Liver (tissue), 3 donors: ENCODE results near the gene CPOX.

Experiments used
- ATF3 ChIP-seq: IDR thresholded peaks from 2 replicates; pipeline ENCODE4 v1.6.1; 2016; ENCODE audit warnings: antibody characterized with exemption
- CTCF ChIP-seq: fragments of 150-350 bp; IDR thresholded peaks from 2 replicates; pipeline ENCODE4 v1.5.1; 2017; ENCODE audit warnings: improper control_type of control experiment, low read depth, low read length; ENCODE audit not compliant: missing input control
- EGR1 ChIP-seq, 2 donors: IDR thresholded peaks; 2 replicates each; pipeline ENCODE4 v1.6.1; 2016 to 2018; ENCODE audit warnings: antibody characterized with exemption in 2 of 2, low read depth in 2 of 2
- FOXA1 ChIP-seq: IDR thresholded peaks from 2 replicates; pipeline ENCODE4 v1.6.1; 2016; ENCODE audit warnings: antibody characterized with exemption
- GABPA ChIP-seq, 2 donors: IDR thresholded peaks in 1 of 2; conservative IDR thresholded peaks in 1 of 2; 2 replicates each; pipeline ENCODE4 v1.6.1; 2016; ENCODE audit warnings: antibody characterized with exemption in 2 of 2, mild to moderate bottlenecking in 1 of 2, moderate library complexity in 1 of 2
- JUND ChIP-seq, 2 donors: IDR thresholded peaks; 2 replicates each; pipeline ENCODE4 v1.6.1; 2016; ENCODE audit warnings: antibody characterized with exemption in 2 of 2
- NR2F2 ChIP-seq: IDR thresholded peaks from 2 replicates; pipeline ENCODE4 v1.6.1; 2016; ENCODE audit warnings: antibody characterized with exemption
- RAD21 ChIP-seq, 2 donors: IDR thresholded peaks; 2 replicates each; pipeline ENCODE4 v1.6.1; 2016; ENCODE audit warnings: antibody characterized with exemption in 2 of 2, mild to moderate bottlenecking in 2 of 2
- RXRA ChIP-seq, 2 donors: IDR thresholded peaks; 2 replicates each; pipeline ENCODE4 v1.6.1; 2017 to 2018; ENCODE audit warnings: antibody characterized with exemption in 2 of 2, mild to moderate bottlenecking in 1 of 2
- SP1 ChIP-seq: IDR thresholded peaks from 2 replicates; pipeline ENCODE4 v1.6.1; 2018; ENCODE audit warnings: antibody characterized with exemption, mild to moderate bottlenecking
- TAF1 ChIP-seq: conservative IDR thresholded peaks from 2 replicates; pipeline ENCODE4 v1.6.1; 2016; ENCODE audit warnings: antibody characterized with exemption, mild to moderate bottlenecking
- YY1 ChIP-seq: IDR thresholded peaks from 2 replicates; pipeline ENCODE4 v1.6.1; 2016; ENCODE audit warnings: antibody characterized with exemption, mild to moderate bottlenecking
- TF ChIP-seq, protein P1 (sequence below): IDR thresholded peaks from 2 replicates; pipeline ENCODE4 v1.6.1; 2016; ENCODE audit warnings: antibody characterized with exemption, mild to moderate bottlenecking
- TF ChIP-seq, protein P2 (sequence below): IDR thresholded peaks from 2 replicates; pipeline ENCODE4 v1.6.1; 2016; ENCODE audit warnings: antibody characterized with exemption
- donor health status: healthy.
- donor health status: healthy.

DNA sequence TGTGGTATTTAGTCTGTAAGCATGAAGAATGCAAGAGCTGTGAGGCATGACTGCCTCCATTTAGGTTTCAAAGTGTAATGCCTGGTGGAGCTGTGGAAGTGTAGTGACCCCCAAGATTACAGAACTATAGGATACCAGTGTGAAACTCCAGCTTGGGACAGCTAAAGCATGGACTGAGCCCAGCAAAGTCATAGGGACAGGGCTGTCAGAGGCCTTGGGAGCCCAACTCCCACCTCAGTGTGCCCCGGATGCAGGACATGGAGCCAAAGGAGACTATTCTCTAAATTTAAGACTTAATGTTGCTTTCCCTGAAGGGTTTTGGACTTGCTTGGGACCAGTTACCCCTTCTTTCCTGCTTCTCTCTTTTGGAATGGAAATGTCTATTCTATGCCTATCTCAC lies 50.8 kb downstream of the CPOX start:
- TF ChIP-seq CTCF (no peak), EGR1 (IDR thresholded peaks at IDR 0.05; ENCODE audit: low read depth in 2 of 2) (no peak), SP1 (no peak), FOXA1 (no peak), GABPA (IDR thresholded peaks at IDR 0.05 in 1 of 2, conservative IDR thresholded peaks at IDR 0.05 in 1 of 2) (no peak), JUND (IDR thresholded peaks at IDR 0.05) (no peak), YY1 (no peak), TAF1 (no peak), RAD21 (IDR thresholded peaks at IDR 0.05) (no peak), ATF3 (no peak), RXRA (IDR thresholded peaks at IDR 0.05) (no peak), NR2F2 (no peak)
- TF ChIP-seq, protein P1, sequence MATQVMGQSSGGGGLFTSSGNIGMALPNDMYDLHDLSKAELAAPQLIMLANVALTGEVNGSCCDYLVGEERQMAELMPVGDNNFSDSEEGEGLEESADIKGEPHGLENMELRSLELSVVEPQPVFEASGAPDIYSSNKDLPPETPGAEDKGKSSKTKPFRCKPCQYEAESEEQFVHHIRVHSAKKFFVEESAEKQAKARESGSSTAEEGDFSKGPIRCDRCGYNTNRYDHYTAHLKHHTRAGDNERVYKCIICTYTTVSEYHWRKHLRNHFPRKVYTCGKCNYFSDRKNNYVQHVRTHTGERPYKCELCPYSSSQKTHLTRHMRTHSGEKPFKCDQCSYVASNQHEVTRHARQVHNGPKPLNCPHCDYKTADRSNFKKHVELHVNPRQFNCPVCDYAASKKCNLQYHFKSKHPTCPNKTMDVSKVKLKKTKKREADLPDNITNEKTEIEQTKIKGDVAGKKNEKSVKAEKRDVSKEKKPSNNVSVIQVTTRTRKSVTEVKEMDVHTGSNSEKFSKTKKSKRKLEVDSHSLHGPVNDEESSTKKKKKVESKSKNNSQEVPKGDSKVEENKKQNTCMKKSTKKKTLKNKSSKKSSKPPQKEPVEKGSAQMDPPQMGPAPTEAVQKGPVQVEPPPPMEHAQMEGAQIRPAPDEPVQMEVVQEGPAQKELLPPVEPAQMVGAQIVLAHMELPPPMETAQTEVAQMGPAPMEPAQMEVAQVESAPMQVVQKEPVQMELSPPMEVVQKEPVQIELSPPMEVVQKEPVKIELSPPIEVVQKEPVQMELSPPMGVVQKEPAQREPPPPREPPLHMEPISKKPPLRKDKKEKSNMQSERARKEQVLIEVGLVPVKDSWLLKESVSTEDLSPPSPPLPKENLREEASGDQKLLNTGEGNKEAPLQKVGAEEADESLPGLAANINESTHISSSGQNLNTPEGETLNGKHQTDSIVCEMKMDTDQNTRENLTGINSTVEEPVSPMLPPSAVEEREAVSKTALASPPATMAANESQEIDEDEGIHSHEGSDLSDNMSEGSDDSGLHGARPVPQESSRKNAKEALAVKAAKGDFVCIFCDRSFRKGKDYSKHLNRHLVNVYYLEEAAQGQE = no peak
- TF ChIP-seq, protein P2, sequence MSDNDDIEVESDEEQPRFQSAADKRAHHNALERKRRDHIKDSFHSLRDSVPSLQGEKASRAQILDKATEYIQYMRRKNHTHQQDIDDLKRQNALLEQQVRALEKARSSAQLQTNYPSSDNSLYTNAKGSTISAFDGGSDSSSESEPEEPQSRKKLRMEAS = no peak
